ENCODE results near the gene LRRC4C.

DNA sequence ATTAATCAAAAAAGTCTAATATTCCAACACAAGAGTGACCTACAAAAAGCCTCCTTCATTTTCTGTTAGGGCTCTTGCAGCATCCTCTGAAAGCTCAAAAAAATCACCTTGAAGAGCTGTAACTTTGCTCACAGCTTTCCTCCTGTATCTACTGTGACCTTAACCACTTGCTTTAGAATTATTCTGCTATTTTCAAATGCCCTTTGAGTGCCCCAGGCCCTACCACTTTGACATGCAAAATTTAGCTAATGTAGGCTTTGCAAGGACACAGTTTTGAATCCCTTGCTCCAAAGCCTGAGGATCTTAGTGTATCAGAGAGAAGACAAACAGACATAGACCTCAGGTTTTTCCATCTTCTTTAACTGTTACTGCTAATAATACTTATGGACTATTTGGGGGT is 253.1 kb downstream of the LRRC4C start:
- TF ChIP-seq, protein P1, sequence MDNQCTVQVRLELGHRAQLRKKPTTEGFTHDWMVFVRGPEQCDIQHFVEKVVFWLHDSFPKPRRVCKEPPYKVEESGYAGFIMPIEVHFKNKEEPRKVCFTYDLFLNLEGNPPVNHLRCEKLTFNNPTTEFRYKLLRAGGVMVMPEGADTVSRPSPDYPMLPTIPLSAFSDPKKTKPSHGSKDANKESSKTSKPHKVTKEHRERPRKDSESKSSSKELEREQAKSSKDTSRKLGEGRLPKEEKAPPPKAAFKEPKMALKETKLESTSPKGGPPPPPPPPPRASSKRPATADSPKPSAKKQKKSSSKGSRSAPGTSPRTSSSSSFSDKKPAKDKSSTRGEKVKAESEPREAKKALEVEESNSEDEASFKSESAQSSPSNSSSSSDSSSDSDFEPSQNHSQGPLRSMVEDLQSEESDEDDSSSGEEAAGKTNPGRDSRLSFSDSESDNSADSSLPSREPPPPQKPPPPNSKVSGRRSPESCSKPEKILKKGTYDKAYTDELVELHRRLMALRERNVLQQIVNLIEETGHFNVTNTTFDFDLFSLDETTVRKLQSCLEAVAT (IDR thresholded peaks at IDR 0.05): no peak
- TF ChIP-seq HDAC6 (IDR thresholded peaks at IDR 0.05; ENCODE audit: unreplicated experiment) (no peak), POLR2A (IDR thresholded peaks at IDR 0.05; ENCODE audit: low read depth, low read length) (no peak), POLR2AphosphoS5 (IDR thresholded peaks at IDR 0.05; ENCODE audit: low read length) (no peak), ZNF274 (IDR thresholded peaks at IDR 0.05; ENCODE audit: insufficient read depth, insufficient read length) (no peak), SUZ12 (IDR thresholded peaks at IDR 0.05; ENCODE audit: unreplicated experiment) (no peak), SRF (IDR thresholded peaks at IDR 0.05; ENCODE audit: low read depth in 2 of 2, low read length in 2 of 2) (no peak)
- TF ChIP-seq, protein P2, sequence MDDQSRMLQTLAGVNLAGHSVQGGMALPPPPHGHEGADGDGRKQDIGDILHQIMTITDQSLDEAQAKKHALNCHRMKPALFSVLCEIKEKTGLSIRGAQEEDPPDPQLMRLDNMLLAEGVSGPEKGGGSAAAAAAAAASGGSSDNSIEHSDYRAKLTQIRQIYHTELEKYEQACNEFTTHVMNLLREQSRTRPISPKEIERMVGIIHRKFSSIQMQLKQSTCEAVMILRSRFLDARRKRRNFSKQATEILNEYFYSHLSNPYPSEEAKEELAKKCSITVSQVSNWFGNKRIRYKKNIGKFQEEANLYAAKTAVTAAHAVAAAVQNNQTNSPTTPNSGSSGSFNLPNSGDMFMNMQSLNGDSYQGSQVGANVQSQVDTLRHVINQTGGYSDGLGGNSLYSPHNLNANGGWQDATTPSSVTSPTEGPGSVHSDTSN (IDR thresholded peaks at IDR 0.05; ENCODE audit: insufficient replicate concordance, low read depth, low read length): no peak
- TF ChIP-seq, protein P3, sequence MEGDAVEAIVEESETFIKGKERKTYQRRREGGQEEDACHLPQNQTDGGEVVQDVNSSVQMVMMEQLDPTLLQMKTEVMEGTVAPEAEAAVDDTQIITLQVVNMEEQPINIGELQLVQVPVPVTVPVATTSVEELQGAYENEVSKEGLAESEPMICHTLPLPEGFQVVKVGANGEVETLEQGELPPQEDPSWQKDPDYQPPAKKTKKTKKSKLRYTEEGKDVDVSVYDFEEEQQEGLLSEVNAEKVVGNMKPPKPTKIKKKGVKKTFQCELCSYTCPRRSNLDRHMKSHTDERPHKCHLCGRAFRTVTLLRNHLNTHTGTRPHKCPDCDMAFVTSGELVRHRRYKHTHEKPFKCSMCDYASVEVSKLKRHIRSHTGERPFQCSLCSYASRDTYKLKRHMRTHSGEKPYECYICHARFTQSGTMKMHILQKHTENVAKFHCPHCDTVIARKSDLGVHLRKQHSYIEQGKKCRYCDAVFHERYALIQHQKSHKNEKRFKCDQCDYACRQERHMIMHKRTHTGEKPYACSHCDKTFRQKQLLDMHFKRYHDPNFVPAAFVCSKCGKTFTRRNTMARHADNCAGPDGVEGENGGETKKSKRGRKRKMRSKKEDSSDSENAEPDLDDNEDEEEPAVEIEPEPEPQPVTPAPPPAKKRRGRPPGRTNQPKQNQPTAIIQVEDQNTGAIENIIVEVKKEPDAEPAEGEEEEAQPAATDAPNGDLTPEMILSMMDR (IDR thresholded peaks at IDR 0.05 in 2 of 3, conservative IDR thresholded peaks at IDR 0.05 in 1 of 3; ENCODE audit: control insufficient read depth in 2 of 3, extremely low read depth in 1 of 3, insufficient read depth in 1 of 3, low read depth in 3 of 3, low read length in 3 of 3): no peak
- TF ChIP-seq, protein P4, sequence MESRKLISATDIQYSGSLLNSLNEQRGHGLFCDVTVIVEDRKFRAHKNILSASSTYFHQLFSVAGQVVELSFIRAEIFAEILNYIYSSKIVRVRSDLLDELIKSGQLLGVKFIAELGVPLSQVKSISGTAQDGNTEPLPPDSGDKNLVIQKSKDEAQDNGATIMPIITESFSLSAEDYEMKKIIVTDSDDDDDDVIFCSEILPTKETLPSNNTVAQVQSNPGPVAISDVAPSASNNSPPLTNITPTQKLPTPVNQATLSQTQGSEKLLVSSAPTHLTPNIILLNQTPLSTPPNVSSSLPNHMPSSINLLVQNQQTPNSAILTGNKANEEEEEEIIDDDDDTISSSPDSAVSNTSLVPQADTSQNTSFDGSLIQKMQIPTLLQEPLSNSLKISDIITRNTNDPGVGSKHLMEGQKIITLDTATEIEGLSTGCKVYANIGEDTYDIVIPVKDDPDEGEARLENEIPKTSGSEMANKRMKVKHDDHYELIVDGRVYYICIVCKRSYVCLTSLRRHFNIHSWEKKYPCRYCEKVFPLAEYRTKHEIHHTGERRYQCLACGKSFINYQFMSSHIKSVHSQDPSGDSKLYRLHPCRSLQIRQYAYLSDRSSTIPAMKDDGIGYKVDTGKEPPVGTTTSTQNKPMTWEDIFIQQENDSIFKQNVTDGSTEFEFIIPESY (IDR thresholded peaks at IDR 0.05): no peak
